Glutamatergic neuron (in vitro differentiated cells): ENCODE data around the gene NUP160. TPM values are rescaled to one million over a fixed set of nuclear protein-coding genes. Genes with fewer than 3 reads are reported as not detected.
A peak's percentile ranks its signal among the peaks of the same experiment; 100 is the strongest.
"Not testable (repeated sequence)": the region's sequence is repeated elsewhere in the genome, so short reads cannot be mapped to it uniquely, and the experiment has no call there.

Source experiments
- DNase-seq: peaks from one replicate; pipeline ENCODE4 v3.0.0; 2022
- H3K27ac Mint-ChIP-seq: one replicate; pipeline ENCODE4 v1.8.0; 2020; ENCODE audit warnings: mild to moderate bottlenecking, mixed read lengths, inconsistent platforms; ENCODE audit not compliant: unreplicated experiment
- H3K27me3 Mint-ChIP-seq: one replicate; pipeline ENCODE4 v1.8.0; 2020; ENCODE audit warnings: mild to moderate bottlenecking, moderate library complexity, mixed read lengths, inconsistent platforms; ENCODE audit not compliant: unreplicated experiment
- H3K36me3 Mint-ChIP-seq: one replicate; pipeline ENCODE4 v1.8.0; 2020; ENCODE audit warnings: mild to moderate bottlenecking, mixed read lengths, inconsistent platforms; ENCODE audit not compliant: unreplicated experiment
- H3K4me1 Mint-ChIP-seq: one replicate; pipeline ENCODE4 v1.8.0; 2020; ENCODE audit warnings: mild to moderate bottlenecking, low read depth, mixed read lengths, inconsistent platforms; ENCODE audit not compliant: unreplicated experiment
- H3K4me3 Mint-ChIP-seq: one replicate; pipeline ENCODE4 v1.8.0; 2020; ENCODE audit warnings: mild to moderate bottlenecking, mixed read lengths, inconsistent platforms; ENCODE audit not compliant: unreplicated experiment
- H3K9me3 Mint-ChIP-seq: one replicate; pipeline ENCODE4 v1.8.0; 2020; ENCODE audit warnings: mild to moderate bottlenecking, moderate library complexity, mixed read lengths, inconsistent platforms; ENCODE audit not compliant: unreplicated experiment
- CTCF ChIP-seq: fragments of 200-600 bp; sonication (generic); IDR thresholded peaks from one replicate; pipeline ENCODE4 v1.5.0; 2021; ENCODE audit not compliant: partially characterized antibody, unreplicated experiment
- long read RNA-seq: library from polyadenylated mRNA; unstranded; transcript quantifications from one replicate; pipeline ENCODE4 v2.0.0, GENCODE V29; 2020; ENCODE audit not compliant: unreplicated experiment
- total RNA-seq: library from RNA; stranded (reverse); fragmentation: NEBNext Ultra II Directional; extraction: Animal tissue kit (Norgen Biotek cat#: 25700); gene quantifications from one replicate; pipeline ENCODE4 v1.2.1, GENCODE V29; 2021; ENCODE audit not compliant: unreplicated experiment

NUP160 gene
- 56.2 TPM for total RNA-seq
- long read RNA-seq, partial matches to known transcripts, result 4 of 9 reads
- long read RNA-seq, other reads (novel, unspliced or antisense), result 3 of 9 reads

- Mint-ChIP-seq H3K27ac (peak within 1 kb of the TSS; percentile 97), H3K4me3 (peak within 1 kb of the TSS; percentile 98), H3K36me3 (no peaks in the 10 kb centered on the region), H3K27me3 (peaks cover 4% of the 10 kb centered on the region), H3K9me3 (peaks cover 2% of the 10 kb centered on the region), H3K4me1 (peaks cover 14% of the 10 kb centered on the region)
- peak; percentile 91 for DNase-seq
- no peak for TF ChIP-seq CTCF
Measured at GRCh38 chr11:47847892-47848699, at the start of gene NUP160. Gene NUP160, minus strand, starts transcription at chr11:47848350. Its CDS starts 32 bp downstream, at chr11:47848318.

GRCh38 chr11:47896199-47896598, 48.0 kb upstream of the NUP160 start:
- Mint-ChIP-seq H3K36me3 (no peaks in the 10 kb centered on the region), H3K9me3 (peaks cover 1% of the 10 kb centered on the region), H3K4me1 (no peaks in the 10 kb centered on the region), H3K27me3 (no peaks in the 10 kb centered on the region), H3K4me3 (no peak overlapping the region), H3K27ac (no peak overlapping the region)
- no peak for TF ChIP-seq CTCF
- DNase-seq, result no peak

- Mint-ChIP-seq H3K27me3 (no peaks in the 10 kb centered on the region), H3K4me3 (no peak overlapping the region), H3K27ac (no peak overlapping the region), H3K36me3 (no peaks in the 10 kb centered on the region), H3K4me1 (no peaks in the 10 kb centered on the region), H3K9me3 (peaks cover 1% of the 10 kb centered on the region)
- no peak for DNase-seq
- no peak for TF ChIP-seq CTCF
Measured at GRCh38 chr11:47895035-47895434, 46.9 kb upstream of the NUP160 start.

GRCh38 chr11:47892546-47893276, 44.6 kb upstream of the NUP160 start:
- H3K4me3 Mint-ChIP-seq, H3K36me3 Mint-ChIP-seq, H3K4me1 Mint-ChIP-seq, H3K27me3 Mint-ChIP-seq, H3K9me3 Mint-ChIP-seq, H3K27ac Mint-ChIP-seq: not testable (repeated sequence)
- DNase-seq, result peak; percentile 24

- no peaks in the 10 kb centered on the region for H3K27me3 Mint-ChIP-seq
- no peak overlapping the region for H3K27ac Mint-ChIP-seq
- H3K4me3 Mint-ChIP-seq, result no peak overlapping the region
- TF ChIP-seq CTCF, result no peak
- H3K9me3 Mint-ChIP-seq, result peaks cover 1% of the 10 kb centered on the region
- no peaks in the 10 kb centered on the region for H3K4me1 Mint-ChIP-seq
- no peaks in the 10 kb centered on the region for H3K36me3 Mint-ChIP-seq
- no peak for DNase-seq
Measured at GRCh38 chr11:47891886-47892285, 43.7 kb upstream of the NUP160 start.
